GM19468 (cell line): ENCODE data around the gene AGFG2.
"Not testable (repeated sequence)": the region's sequence is repeated elsewhere in the genome, so short reads cannot be mapped to it uniquely, and the experiment has no call there.

Experiments
- ATAC-seq: cut with Tn5 transposase; IDR thresholded peaks from one replicate; pipeline ENCODE4 v1.9.1; 2021; ENCODE audit warnings: mild to moderate bottlenecking, moderate library complexity, moderate number of reproducible peaks; ENCODE audit not compliant: unreplicated experiment; ENCODE audit errors: extremely low read depth

AGFG2 gene

DNA sequence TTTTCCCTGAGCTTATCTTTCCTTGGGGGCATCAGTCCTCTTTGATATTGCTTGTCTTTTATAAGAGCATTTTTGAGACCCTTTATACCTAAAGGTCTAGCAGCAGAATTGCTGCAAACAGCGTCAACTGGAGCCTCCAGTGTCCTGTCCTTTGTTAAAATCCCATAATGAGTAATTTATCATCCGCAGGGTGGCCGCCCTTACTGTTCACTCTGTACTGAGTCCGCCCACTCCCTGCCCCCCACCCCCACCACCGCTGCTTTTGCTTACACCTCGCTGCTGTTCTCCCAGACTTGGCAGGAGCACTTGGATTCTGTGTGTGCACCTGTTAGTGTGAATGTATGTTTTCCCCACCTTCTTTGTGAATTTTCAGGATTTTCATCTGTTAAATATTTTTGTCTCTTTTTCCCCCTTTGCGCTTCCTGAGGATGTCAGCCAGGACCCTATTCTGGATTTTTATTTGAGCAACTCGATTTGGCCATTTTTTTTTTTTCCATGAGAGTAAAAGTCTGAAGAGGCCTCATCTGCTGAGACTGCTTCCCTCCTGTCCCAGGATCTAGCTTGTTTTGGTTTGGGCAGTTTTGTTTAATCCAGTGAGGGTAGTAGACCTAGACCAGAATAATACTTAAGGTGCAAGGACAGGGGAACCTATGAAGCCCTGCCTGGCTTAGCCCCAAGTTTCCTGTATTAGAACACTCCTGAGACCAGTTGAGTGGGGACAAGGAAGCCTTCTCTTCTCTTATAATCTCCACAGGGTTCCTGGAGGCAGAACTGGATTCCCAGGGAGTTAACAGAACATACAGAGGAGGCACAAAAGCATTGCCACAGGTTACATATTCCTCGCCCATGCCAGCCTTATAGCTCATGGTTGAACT, 8.2 kb downstream of the AGFG2 start:
- no peak for ATAC-seq

DNA sequence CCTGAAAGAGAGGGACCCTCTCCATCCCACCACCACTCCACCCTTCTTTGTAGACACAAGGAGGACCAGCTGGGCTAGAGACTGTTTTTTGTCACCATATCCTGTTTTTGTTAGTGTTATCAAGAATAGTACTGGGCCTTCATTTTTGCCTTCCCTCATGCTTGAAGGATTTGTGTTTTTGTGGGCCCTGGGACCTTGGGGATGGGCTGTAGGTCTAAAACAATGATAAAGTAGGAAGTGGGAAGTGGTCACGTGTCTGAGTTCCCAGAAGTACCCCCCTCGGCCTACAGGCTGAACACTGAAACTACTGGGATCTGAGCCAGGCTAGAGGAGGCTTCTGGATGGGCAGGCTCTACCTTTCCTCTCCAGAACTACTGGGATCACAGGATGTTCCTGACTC, 8.9 kb downstream of the AGFG2 start:
- no peak for ATAC-seq

DNA sequence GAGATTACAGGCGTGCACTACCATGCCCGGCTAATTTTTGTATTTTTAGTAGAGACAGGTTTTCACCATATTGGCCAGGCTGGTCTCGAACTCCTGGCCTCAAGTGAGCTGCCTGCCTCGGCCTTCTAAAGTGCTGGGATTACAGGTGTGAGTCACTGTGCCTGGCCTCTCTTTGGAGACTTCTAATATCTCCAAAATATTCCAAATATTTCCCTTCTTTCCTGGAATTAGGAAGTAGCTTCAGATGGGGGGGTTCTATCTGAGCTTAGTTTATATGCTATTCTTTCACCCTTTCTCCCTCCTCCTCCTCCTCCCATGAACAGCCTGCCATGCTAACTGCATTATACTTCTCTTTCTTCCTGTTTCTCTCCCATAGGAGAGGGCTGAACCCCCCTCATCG, 9.4 kb downstream of the AGFG2 start:
- ATAC-seq: not testable (repeated sequence)

DNA sequence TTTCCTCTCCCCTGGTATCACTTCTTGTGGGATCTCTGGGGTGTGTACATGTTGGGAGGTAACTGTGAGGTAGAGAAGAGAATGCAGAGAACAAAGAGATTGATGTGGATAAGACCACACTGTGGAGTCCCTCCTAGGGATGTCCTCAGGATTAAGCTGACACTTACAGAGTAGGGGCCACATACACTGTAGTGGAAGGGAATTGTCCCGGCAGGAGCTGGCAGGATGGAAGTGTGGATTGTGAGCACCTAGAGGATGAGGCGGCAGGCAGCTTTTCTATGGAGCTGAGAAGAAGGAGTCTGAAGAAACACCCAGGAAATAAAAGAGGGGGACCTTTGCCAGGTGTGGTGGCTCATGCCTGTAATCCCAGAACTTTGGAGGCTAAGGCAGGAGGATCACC, 13.5 kb downstream of the AGFG2 start:
- ATAC-seq: no peak

DNA sequence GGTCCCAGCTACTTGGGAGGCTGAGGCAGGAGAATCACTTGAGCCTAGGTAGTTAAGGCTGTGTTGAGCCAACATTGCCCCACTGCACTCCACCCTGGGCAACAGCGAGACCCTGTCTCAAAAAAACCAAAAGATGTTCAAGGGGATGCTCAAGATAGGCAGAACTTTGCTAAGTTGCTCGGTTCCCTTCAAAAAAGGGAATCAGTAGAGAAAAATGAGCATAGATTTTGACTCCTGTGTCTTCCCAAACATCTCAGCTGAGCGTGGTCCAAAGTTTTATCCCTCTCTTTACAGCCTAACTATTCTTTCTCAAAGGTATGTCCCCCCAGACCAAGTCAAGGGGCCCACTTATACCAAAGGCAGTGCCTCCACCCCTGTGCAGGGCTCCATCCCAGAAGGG, 14.0 kb downstream of the AGFG2 start:
- no peak for ATAC-seq

DNA sequence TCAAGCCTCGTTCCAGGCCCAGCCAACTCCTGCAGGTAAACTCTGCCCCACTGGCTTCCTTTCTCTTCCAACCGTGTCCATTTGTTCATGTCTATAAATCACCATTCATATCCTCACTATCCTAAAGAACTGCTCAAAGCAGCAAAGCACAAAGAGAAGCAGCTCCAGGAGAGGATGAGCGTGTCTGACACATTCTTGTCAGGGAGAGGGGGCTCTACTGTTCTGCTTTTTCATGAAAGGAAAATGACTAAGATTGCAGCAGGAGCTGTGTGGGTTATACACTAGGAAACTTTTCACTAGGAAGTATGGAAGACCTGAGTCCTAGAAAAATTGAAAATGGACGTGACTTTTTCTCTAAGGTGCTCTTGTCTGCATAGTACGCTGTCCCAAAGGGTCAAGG, 16.7 kb downstream of the AGFG2 start:
- ATAC-seq: no peak

DNA sequence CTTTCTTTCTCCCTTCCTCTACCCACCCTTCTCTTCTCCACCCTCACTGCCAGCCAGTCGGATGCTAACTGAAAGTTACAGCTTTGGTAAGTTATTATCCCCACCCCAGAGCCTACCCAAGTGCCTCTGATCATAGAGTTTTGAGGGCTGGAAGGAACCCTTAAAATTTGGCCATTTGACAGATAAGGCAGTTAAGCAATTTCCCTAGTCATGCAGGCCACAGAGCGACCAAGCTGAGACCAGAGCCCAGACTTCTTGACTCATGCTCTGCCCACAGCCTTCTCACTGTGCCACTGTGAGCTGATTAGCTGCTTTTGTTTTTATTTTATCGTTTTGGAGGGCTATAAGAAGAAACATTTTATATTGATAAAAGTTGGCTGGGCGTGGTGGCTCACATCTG, 17.5 kb downstream of the AGFG2 start:
- no peak for ATAC-seq

DNA sequence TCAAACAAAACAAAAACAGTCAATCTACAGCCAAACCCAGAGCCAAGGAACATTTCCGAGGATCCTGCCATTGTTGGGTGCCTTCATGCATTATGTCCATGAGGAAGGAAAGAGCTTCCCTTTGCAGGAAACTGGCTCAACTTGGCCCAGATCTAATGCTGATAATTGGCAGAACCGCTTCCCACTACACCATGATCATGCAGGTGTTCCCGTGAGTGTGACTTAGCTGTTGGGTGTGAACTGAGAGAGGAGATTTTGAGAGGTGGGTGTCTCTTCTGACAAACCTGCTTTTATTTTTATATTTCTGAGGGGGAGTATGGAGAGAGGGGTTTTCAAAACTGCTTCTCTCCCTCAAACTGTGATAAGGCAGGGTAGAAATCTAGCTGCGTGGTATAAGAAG, 20.1 kb downstream of the AGFG2 start:
- no peak for ATAC-seq

DNA sequence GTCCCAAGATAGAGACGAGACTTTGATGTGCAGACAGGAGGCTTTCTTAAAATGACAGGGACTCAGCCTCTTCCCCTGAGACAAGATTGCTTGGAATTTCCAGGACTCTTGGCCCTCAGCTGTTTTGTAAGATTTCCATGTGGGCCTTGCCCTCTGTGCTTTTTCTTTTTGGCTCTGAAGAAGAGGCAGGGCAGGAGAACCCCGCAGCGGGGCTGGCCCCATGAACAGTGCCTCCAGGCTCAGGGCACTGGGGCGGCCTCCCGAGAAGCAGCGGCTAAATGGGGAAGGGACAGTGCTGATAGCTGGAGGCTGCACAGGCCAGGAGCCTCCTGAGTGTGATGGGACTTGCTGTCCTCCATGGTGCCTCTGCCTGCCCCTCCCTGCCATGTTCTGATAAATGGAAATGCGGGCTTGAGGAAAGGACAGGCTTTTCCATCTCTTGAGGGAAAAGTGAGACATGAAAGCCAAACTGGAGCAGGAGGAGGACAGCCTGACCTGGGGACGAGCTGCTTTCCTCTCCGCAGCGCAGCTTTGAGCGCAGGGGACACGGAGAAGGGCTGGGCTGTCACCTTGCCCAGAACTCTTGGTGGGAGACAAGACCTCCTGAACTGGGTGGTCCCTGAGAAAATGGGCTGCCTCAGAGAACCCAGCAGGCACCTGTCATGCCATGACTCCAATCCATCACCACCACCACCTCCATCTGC, 22.6 kb downstream of the AGFG2 start:
- ATAC-seq: no peak

DNA sequence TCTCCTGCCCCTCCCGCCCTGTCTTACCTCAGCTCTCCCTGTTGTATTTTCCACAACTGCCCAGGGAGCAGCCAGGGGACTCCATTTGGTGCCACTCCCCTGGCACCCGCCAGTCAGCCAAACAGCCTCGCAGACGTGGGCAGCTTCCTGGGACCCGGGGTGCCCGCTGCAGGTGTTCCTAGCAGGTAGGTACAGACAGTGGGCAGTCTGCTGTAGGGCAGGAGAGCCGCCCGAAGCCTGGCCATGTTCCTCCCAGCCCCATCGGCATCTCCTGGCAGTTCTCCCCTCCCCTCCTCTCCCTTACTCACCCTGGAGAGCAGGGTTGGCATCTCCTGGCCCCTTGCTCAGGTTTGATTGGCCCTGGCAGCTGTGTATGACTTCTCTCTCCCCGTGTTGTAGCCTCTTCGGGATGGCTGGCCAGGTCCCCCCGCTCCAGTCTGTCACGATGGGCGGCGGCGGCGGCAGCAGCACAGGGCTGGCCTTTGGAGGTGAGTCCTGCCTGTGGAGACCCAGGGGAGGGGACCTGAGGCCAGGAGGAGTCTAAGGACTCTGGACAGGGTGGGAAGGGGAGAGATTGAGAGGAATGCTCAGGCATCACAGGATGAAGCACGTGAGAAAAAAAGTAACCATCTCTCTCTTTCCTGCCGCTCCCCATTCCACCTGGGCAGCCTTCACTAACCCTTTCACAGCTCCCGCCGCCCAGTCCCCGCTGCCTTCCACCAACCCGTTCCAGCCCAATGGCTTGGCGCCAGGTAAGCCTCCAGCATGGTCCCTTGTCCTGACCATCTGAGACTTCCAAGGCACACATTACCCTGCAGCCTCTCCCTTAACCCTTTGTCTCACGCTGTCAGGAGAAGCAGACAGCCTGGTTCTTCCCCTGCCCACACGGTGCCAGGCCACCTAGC, 23.4 kb downstream of the AGFG2 start:
- no peak for ATAC-seq

DNA sequence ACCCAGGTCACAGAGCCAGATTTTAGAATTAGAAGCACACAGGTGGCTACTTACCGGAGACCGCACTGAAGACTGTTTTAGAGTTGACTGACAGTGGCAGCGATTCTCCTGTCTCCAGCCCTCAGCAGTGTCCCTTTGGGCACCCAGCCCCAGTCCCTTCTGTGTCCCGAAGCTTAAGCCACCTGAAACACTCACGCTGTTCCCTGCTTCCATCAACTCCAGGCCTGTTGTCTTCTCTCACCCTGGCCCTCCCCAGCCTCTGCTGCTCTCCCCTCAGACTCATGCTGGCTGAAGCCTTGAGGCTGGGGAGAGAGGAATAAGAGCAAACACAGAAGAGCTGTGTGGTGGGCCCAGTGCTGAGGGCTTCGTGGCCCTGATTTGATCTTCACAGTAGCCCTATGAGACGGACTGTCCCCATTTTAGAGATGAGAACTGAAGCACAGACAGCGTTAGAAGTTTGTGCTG, 24.1 kb downstream of the AGFG2 start:
- ATAC-seq: no peak

DNA sequence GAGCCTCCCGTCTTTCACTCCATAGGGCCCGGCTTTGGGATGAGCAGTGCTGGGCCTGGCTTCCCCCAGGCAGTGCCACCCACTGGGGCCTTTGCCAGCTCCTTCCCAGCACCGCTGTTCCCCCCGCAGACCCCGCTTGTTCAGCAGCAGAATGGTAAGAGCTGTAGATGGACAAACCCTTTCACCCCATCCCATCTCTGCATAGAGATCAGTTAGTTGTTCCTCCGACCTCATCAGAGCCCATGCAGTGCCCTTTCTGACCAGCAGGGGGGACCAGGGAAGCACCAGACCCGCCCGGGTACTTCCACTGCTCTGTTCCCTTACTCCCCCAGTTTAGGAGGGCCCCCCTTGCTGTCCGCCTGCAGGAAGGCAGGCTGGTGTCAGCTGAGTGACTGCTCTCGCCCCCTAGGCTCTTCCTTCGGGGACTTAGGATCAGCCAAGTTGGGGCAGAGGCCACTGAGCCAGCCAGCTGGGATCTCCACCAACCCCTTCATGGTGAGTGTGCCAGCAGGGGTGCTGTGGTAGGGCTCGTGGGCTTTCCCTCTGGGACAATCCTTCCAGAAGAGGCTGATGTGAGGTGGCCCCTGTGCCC, 24.9 kb downstream of the AGFG2 start:
- ATAC-seq: no peak

DNA sequence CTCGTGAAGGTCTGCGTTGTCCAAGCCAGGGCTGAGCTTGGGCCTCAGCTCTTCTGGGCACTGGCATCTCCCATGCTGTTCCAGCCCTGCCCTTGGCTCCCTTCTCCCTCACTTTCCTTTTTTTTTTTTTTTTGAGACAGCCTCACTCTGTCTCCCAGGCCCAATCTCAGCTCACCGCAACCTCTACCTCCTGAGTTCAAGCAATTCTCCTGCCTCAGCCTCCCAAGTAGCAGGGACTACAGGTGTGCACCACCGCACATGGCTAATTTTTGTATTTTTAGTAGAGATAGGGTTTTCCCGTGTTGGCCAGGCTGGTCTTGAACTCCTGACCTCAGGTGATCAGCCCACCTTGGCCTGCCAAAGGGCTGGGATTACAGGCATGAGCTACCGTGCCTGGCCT, 25.4 kb downstream of the AGFG2 start:
- not testable (repeated sequence) for ATAC-seq

DNA sequence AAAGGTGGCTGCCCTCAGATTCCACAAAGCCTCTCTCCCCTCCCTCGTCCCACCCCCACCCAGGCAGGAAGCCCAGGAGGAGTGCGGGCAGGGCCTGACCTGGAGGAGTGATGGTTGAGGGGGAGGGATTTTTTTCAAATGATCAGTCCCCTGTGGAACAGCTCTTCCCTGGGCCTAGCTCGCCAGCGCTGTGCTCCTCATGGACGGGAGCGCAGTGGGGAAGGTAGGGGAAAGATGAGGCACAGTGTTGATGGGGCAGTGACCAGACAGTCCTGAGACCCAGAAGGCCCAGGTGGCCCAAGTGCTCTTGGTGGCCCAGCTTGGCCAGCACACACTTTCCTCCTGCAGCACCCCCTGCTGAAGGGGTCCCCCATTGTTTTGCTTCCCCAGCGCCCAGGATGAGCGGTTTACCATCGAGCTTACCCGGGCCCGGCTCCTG, 26.1 kb downstream of the AGFG2 start:
- no peak for ATAC-seq

DNA sequence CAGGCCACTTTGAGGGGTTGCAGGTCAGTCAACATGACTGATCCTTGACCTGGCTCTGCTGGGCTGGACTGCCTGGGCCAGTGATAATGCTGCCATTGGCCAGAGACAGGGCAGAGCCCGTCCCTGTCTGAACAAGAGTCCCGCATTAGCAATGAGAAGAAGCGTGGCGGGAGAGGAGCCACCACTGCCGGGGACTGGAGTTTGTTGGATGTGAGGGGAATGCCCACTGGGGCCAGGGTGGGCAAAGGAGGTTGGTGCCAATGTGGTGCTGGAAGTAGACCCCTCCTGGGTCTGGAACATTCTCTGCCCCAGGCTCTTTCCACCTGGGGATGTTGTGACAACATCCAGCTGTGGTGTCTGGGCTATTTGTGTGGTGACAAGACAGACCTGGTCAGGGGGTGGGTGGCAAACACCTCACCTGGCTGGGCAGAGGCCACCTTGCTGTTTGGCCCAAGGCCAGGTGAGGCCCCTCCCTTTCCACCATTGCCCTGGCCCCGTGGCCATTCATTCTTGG, 27.1 kb downstream of the AGFG2 start:
- ATAC-seq: no peak

DNA sequence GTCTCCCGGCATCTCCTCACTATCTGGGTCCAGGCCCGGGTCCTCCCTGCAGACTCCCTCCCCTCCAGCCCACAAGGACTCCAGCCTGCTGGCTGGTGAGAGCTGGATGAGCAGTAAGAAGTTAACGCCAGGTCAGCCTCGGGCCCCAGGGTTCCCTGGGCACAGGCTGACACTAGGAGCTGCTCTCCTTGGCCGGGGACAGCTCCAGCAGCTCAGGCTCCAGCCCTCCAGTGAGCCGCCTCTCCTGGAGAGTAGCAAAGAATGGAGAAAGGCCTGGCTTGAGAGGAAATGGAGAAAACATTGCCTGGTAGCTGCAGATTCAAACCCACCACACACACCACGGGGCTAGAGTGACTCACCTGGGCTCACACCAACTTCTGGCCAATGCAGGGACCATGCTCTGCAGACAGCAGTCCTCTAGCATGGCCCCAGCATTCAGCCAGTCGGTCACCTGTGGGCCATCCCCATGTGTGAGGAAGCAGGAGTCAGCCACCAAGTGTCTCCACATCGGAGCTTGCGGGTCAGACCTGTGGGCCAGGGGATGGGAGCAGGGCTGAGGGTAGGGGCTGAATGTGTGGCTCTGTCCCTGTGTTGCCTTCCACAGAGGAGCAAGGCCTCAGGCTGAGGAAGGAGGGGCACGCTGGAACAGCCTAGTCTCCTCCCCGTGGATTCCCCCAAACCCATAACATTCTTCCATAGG, 28.2 kb downstream of the AGFG2 start:
- ATAC-seq: no peak

DNA sequence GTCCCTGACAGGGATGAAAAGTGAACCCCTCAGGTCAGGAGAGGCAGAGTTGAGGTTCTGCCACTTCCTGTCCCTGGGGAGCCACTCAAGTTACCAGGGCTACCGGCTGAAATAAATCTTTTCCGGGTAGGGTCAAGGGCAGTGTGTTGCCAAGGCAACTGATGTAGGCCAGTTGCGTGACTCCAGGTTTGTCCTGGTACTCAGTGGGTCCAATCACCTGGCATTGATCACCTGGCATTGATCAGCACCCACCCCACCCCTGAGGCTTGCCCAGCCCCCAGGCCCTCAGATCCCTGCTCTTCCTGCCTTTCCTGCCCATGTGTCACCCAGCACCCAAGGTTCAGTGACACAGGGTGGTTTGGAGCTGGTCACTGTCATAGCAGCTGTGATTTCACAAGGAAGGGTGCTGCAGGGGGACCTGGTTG, 28.8 kb downstream of the AGFG2 start:
- no peak for ATAC-seq

DNA sequence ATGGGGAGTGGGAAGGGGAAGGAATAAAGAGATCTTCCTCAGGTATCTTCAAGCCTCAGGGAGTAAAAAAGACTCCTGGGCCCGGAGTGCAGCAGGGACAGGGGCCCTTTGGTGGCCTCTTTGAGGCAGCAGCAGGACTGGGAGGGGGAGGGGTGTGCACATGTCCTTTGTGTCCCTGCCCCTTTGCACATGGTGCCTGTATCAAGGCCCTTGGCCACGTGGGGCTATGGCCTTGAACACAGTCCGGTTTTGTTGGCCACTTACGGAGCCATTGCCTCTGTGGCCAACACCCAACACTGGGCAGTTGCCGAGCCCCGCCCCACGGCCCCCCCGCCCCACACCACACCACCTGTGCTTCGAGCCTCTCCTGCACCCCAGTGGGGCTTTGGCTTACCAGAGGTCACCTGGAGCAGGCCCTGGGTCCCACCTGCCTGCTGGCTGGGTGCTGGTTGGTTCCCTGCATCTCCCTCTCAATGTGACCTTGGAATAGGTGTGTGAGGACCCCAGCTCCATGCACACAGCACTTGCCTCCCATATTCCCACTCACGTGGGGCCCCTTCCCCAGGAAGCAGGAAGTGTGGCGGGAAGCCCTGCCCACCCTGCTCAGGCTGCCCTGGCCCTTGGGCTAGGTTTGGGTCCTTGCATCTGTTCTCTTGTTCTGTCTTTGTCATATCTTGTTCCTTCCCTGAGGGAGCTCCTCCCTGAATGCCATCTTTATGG, 29.3 kb downstream of the AGFG2 start:
- no peak for ATAC-seq
